NCI-H1417 treated with DMSO at 0.1 percent for 48 hours (cell line): ENCODE data around the gene MTPN.

ENCODE experiments used
- DNase-seq: peaks from one replicate; lab custom pipeline; 2025; lab: John Stamatoyannopoulos, UW

MTPN gene

GRCh38 chr7:135981958-135982646 is 4.9 kb upstream of the MTPN start:
- no peak for DNase-seq

DNA sequence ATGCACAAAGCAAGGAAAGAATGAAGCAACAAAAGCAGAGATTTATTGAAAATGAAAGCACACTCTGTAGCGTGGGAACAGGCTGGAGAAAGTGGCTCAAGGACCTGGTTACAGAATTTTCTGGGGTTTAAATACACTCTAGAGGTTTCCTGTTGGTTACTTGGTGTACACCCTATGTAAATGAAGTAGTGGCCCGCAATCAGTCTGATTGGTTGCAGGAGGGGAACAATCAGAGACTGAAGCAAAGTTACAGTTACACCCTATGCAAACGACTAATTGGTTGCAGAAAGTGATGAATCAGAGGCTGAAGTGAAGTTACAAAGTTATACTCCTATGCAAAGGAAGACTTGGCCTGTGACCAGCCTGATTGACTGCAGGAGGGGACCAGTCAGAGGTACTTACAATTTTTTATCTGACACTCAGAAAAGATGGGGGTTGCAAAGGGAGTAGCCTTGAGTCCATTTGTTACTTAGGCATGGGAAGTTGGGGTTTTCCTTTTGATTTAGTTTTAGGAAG is 3.6 kb upstream of the MTPN start:
- DNase-seq: no peak

GRCh38 chr7:135980012-135980551 is 2.9 kb upstream of the MTPN start:
- no peak for DNase-seq

- DNase-seq: no peak
Measured at GRCh38 chr7:135979471-135980011, 2.4 kb upstream of the MTPN start.

GRCh38 chr7:135978624-135979023 is 1.5 kb upstream of the MTPN start:
- DNase-seq: no peak

DNA sequence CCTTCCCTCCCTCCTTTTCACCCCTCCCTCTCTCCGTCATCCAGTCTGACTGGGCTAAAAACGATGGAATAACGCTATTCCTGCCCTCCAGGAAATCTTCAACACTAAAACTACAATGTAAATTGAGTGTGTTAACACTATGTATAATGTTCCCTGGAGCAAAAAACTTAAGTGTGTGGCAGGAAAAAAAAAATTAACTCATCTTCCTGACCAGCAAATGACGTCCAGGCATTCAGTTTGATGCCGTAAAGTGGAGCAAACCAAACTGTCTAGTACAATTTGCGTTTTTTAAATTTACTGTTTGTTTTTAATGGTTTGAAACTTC is 545 bp upstream of the MTPN start:
- no peak for DNase-seq

- no peak for DNase-seq
Measured at GRCh38 chr7:135976312-135977006, 700 bp downstream of the MTPN start.

DNA sequence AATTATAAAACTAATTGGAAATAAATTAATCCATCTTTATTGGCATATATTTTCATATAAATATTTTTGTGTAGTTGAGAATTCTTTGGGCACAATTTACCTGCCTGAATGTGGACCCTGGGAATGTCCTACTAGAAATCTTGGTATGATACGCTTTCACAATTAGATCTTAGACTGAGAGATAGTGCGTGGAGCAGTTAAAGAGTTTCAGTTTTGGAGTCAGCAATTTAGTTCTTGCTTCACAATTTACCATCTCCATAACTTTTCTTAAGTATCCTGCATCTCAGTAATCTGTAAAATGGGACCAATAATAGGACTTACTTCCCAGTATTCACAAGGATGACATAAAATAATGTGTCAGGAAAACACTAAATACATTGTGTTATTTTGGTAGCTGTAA is 2.0 kb downstream of the MTPN start:
- no peak for DNase-seq

GRCh38 chr7:135974667-135975066 is 2.5 kb downstream of the MTPN start:
- DNase-seq: no peak

DNA sequence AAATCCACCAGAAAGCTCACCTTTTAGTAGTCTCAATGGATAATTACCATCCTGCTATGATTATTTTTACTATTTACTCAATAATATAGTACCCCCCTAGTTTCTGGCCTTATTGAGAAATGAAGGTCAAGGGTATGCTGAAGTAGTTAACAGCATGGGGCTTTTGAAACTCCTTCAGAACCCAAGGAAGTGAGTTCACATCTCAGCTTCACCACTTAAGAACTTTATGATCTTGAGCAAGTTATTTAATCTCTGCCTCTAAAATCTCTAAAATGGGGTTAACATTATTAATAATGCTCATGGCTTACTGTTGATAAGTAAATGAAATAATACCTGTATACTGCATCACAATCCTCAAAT is 5.8 kb downstream of the MTPN start:
- DNase-seq: no peak

GRCh38 chr7:135970682-135971365 is 6.3 kb downstream of the MTPN start:
- DNase-seq: no peak

- DNase-seq: no peak
Measured at GRCh38 chr7:135970045-135970444, 7.1 kb downstream of the MTPN start.

GRCh38 chr7:135966341-135967043 is 10.7 kb downstream of the MTPN start:
- no peak for DNase-seq

DNA sequence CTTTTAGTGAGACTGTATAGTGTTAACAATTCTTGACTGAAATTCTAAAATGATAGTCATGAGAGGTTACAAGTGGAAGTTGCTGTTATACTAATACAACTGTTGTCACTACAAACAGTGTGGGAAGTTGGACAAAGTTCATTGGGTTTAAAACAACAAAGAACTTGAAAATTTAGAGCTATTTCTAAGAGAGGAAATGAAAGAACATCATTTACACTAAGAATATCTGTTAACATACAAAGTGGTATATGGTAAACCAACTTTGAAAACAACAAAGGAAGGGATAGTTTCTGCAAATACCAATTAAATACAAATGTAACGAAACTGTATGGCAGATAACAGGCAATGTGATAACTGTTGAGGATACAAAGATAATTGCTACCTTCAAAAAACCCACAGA is 11.6 kb downstream of the MTPN start:
- no peak for DNase-seq

GRCh38 chr7:135964791-135965190 is 12.4 kb downstream of the MTPN start:
- no peak for DNase-seq

DNA sequence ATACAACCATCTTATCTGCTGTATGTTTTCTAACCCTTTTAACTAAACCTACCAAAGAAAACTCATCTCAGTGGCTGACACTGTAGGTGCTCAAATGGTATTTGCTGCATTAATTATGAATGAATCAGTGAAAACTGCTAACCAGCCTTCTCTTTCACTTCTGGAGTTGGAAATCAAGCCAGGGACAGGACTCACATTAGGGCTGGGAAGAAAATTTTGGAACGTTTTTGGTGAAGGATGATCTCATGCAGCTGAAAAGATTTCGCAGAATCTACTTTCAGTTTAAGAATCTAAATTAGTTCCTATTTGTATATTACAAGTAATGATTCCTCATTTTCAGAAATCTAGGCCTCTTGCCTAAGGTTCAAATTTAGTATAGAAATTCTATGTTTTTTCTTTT is 12.9 kb downstream of the MTPN start:
- no peak for DNase-seq

DNA sequence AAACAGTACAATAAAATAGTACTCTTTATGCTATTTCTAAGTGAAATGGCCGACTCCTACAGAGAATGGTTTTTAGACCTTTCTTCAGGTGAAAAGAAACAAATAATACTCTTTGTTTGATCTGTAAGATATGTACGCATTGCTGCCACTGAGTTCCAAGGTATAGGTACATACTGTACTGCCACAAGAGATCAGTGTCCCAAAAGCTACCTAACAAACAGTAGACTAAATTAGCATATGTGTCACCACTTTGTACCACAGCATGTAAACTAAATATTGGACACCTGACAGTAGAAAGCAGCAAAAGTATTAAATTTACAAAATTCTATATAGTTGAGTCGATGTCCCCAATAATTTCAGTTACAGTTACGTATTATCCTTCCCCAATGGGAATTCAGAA is 14.4 kb downstream of the MTPN start:
- no peak for DNase-seq

DNA sequence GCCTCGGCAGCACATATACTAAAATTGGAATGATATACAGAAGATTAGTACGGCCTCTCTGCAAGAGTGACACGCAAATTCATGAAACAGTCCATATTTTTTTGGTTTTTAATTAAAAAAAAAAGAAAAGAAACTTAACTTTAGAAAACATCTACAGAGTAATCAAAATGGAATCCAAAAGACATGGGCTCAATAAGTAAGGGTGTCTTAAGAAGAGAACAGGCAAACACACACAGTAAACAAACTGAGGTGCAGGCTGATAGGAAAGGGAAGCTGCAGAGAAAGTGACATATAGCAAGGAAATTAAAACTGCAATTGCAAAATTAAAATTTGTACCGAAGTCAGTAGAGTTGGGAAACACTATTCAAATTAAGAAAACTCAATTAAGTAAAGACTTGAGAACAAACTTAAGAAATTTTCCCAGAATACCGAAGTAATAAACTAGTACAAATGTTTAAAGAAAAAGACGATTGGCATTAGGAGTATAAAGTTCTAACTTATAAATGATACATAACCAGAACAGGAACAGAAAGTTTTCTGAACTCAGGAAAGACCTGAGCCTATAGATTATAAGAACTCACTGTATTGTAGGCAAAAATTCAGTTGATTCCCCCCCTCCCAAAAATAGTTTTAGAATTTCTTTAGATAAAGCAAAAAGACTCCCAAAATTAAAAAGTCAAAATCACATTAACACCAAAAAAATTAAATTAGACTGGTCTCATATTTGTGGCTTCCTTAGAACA is 16.3 kb downstream of the MTPN start:
- DNase-seq: no peak

- DNase-seq: no peak
Measured at GRCh38 chr7:135959646-135960363, 17.4 kb downstream of the MTPN start.

DNA sequence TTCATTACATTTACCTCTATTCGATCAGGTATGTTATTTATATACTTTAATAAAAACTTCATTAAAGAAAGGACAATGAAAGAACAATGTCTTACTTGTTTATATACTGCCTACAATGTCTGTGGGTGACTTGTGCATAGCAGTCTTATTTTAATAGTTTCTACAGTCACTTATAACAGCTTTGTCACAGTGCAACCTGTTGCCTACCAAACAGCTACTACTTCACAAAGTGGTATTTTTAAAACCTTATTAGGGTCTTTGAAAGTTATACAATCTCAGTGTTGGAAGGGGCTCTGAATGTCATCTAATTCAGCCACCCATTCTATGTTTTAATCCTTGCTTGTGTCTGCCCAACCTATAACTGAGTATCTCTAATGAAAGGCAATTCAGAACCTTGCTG is 19.0 kb downstream of the MTPN start:
- no peak for DNase-seq

GRCh38 chr7:135957627-135958026 is 19.5 kb downstream of the MTPN start:
- no peak for DNase-seq
